GM18858 (cell line): Measurements from ENCODE around the gene PTPRK.

Experiments used
- ATAC-seq: cut with Tn5 transposase; IDR thresholded peaks from one replicate; pipeline ENCODE4 v1.9.1; 2021; ENCODE audit not compliant: unreplicated experiment

PTPRK gene

GRCh38 chr6:127976796-127977195, 543.6 kb downstream of the PTPRK start:
- ATAC-seq, result no peak

DNA sequence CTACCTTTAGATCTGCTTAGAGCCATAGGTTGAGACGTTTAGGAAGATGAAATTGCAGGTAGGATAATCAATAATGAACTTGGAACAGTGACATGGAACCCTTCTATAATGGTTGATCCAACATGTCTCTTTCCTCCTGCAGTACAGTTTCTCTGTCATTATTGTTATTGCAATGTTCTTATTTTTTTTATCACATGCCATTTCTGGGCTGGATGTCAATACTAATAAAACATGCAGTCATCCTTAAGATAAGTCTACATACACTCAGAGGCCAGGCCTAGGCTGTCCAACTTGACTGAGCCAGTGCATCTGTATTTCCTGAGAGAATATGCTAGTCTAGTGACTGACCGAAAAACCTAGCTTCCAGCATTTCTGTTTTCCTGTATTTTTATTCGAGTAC, 544.3 kb downstream of the PTPRK start:
- ATAC-seq, result no peak

DNA sequence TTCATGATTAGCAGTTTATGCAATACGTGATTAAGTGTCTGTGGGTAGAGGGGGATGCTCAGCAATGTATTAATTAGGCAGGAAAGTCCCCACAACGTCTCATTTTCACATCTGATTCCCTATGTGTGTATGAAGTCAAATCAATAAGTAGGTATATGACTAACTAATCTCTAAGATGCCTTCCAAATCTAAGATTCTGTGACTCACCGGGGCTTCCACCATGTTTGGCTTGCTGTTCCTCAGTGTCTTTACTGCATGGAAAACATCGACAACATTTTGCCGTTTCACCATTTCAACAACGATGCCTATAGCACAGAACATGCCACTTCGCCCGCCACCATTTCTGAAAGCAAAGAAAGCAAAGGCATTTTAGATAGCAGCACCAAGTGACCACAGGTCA, 547.6 kb downstream of the PTPRK start:
- no peak for ATAC-seq

- ATAC-seq, result no peak
Observed at GRCh38 chr6:127971945-127972391, 548.4 kb downstream of the PTPRK start.

- ATAC-seq, result no peak
Observed at GRCh38 chr6:127971386-127971785, 549.0 kb downstream of the PTPRK start.

GRCh38 chr6:127969701-127970100, 550.7 kb downstream of the PTPRK start:
- ATAC-seq, result no peak

- ATAC-seq, result no peak
Observed at GRCh38 chr6:127968394-127968793, 552.0 kb downstream of the PTPRK start.

DNA sequence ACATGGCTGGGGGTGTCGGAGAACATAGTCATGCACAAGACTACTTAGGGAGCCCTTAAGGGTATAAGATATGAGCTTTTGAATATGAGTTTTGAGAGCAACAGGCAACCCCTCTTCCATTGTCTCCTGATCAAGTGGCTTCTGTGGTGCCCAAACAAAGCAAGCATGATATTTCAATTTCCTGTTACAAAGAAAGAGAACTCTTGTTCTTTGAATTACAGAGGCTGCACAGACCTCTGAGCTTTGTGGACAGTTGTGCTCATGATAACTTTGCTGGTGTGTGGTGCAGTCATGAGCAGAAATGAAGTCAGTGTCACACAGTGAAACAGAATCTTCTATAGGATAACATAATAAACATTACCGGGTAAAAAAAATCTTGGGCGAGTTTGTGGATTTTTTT, 552.7 kb downstream of the PTPRK start:
- ATAC-seq, result no peak

DNA sequence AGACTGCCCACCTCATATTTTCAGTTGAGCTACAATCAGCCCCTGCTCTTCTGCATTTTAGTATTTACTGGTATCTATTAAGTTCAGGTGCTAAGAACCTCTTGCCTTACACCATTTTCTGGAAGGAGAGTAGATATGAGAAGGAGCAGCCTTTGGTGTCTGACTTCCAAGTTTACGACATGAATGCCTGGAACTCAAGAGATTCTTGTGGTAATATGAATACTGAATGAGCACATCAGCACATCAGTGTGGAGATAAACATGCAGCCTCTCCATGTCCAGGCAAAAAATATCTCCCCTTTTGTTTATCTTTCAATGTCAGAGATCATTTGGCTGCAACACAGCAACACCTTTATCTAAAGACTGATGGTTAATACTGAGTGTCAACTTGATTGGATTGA, 553.8 kb downstream of the PTPRK start:
- ATAC-seq, result no peak

DNA sequence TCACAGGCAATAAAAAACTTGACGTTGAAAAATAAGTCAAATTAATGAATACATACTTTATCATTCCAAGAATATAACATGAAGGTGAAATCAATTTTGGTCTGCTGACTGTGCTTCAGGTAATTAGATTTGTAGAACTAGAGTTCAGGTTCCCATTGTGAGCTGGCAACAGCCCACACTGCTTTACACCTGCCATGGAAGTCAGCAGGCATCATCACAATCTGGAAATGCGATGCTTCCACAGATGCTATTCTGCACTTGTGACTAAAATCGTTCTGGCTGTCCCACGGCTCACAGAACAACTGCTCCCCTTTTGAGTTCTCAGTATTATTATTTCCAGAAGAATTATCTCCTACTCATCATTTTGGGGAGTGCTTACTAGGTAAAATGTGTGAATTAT, 556.9 kb downstream of the PTPRK start:
- ATAC-seq, result no peak

DNA sequence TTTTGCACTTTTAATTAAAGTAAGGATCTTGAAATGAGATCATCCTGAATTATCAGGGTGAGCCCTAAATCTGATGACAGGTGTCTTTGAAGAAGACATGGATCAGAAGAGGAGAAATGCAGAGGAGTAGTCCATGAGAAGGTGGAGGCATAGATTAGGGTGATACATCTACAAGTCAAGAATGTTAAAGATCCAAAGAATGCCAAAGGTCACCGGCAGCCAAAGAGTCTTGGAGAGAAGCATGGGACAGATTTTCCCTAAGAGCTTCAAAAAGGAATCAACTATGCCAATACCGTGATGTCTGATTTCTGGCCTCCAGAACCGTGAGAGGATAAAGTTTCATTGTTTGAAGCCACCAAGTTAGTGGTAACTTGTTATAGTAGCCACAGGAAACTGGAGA, 560.5 kb downstream of the PTPRK start:
- ATAC-seq, result no peak

- no peak for ATAC-seq
Observed at GRCh38 chr6:127956956-127957355, 563.4 kb downstream of the PTPRK start.

- no peak for ATAC-seq
Observed at GRCh38 chr6:127956260-127956888, 564.0 kb downstream of the PTPRK start.

DNA sequence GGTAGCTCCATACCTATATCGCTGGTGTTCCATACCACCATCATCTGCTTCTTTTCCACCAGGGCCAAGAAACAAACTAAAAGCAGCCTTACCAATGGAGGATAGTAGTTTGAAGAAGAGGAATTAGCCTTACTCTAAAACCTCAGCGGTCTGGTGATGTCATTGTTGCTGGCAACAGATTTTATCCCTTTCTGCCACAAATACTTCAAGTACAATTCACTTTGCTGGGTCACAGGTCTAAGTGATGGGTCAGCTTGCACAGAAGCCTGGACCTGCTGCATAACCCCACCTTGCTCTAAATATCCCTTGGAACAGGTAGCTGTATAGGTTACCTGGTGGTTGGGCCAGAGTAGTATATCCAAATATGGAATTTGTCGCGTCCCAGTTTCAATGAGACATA, 566.3 kb downstream of the PTPRK start:
- ATAC-seq, result no peak

- ATAC-seq, result no peak
Observed at GRCh38 chr6:127952831-127953230, 567.6 kb downstream of the PTPRK start.

GRCh38 chr6:127952176-127952575, 568.2 kb downstream of the PTPRK start:
- no peak for ATAC-seq

DNA sequence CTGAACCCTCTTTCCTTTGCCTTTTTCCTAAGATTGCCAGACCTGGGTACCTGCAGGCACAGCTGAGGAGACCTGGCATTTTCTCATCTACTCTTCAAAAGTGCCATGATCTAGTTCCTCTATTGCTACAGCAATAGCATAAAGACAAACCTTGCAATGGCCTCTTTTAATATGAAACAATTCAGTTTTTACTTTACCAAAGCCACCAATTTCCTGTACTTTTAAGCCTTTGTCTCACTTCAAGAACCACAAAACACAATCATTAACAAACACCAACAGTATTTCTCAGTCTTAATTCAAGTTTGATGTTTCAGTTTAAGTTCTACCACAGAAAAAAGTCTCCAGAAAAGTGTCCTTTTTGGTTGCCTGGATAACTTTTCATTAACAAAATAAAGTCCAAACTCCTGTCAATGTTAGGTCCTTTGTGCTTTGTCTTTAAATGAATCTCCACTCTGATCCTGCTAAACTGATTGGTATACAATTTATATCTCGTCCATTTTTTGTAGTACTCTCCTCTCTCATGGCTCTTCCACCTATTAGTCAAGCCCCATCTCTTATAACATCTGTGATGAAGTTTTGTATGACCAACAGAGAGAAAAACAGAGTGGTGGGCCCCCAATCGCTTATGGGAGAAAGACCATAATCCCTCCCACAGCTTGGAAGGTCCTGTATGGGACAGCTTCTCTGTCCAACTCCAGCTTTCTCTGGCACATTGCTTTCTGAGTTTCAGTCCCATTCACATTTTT, 569.1 kb downstream of the PTPRK start:
- ATAC-seq, result peak; percentile 62

DNA sequence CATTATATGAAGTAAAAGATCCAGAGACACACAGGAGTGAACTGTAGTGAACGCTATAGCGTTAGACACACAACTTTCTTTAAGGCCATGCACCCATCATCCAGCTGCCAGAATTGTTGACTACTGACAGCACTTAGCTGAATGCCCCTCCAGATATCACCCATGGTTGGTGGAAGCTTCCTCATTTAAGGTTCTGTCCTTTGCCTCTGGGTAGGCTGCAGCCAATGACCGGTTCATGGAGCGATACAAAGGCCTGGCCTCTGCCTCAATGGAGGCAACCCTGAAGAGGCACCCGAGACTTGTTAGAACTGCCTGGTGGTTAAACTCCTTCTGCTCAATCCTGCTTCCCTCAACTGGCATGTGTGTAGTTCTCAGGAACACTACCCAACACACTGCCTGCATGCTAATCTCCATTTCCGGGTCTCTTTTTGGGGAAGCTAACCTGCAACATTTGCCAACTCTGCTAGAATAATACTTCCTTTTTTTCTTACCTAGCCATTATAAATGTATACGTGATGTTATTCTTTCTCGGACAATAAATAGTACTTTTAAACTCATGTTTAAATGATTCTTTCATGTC, 569.7 kb downstream of the PTPRK start:
- ATAC-seq, result peak; percentile 24

DNA sequence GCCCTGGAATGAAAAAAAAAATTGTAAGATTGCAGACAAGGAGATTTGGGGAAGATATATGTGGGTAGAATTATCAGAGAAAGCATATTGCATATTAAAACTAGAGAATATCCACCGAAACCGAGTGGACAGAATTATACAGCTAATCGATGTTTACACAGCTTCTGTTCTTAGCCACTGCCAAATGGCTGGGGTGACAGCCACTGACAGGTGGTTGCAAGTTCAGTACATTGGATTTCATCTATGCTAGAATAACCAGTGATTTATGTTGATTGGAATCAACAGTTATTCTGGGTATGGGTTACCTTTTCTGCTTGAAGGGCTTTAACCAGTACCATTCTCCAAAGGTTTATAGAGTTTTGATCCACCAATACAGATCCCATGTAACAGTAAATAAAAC, 571.1 kb downstream of the PTPRK start:
- ATAC-seq, result no peak

DNA sequence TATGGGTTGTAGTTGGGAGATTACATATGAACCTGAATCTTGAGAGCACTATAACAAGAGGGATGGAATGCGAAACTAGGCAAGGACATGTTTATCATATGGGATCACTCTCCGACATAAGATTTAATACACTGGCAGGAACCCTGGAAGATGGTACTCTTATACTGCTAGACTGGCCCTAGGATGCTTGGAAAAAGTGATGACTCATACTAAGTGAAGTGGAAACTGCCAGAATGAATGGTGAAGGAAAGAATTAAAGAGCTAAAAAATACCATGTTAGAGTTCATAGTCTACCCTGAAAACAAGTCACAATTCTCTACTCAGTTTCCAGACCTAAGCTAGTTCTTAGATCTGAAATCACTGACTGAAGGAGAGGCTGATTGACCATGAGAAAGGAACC, 574.0 kb downstream of the PTPRK start:
- ATAC-seq, result no peak

GRCh38 chr6:127945434-127946097, 574.8 kb downstream of the PTPRK start:
- ATAC-seq, result no peak

- ATAC-seq, result no peak
Observed at GRCh38 chr6:127941228-127941627, 579.2 kb downstream of the PTPRK start.
